ENCODE measurements around the gene MRPS7. TPM values are rescaled to one million over a fixed set of nuclear protein-coding genes. Genes with fewer than 3 reads are reported as not detected.

The MRPS7 gene
- polyA plus RNA-seq, 1 donor from 2014 or later = 63.3 TPM

DNA sequence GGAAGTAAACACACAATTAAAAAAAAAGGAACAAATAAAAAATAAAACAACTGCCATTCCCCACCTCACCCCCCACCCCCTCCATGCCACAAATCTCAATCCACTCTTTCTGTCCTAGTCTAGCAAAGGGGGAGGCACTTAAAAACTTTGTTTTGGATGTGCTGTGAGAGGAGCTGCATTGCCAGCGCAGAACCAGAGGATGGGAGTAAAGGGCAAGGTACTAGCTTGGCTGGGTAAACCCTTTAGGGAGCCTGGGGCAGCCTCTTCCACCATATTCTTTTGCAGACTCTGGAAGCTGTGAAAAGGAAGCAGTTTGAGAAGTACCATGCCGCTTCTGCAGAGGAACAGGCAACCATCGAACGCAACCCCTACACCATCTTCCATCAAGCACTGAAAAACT lies 1.4 kb downstream of the MRPS7 start:
- no peak for TF ChIP-seq MXI1 (conservative IDR thresholded peaks at IDR 0.05; ENCODE audit: poor library complexity, severe bottlenecking)
- TF ChIP-seq TAF1 (IDR thresholded peaks at IDR 0.05; ENCODE audit: low read depth) = no peak
- TF ChIP-seq POLR2AphosphoS5 (IDR thresholded peaks at IDR 0.05) = no peak
- TF ChIP-seq RAD21 (conservative IDR thresholded peaks at IDR 0.05) = no peak
- TF ChIP-seq SMC3 (conservative IDR thresholded peaks at IDR 0.05; ENCODE audit: poor library complexity) = no peak
- no peak for TF ChIP-seq CTCF (IDR thresholded peaks at IDR 0.05; ENCODE audit: poor library complexity, severe bottlenecking)
- no peak for TF ChIP-seq EZH2 (IDR thresholded peaks at IDR 0.05; ENCODE audit: borderline replicate concordance, insufficient read depth, low read length, poor library complexity, severe bottlenecking)
- no peak for TF ChIP-seq EP300 (conservative IDR thresholded peaks at IDR 0.05; ENCODE audit: poor library complexity, severe bottlenecking)
- TF ChIP-seq REST (IDR thresholded peaks at IDR 0.05; ENCODE audit: borderline replicate concordance) = no peak
- no peak overlapping the region for H3K27ac ChIP-seq (ENCODE audit: low read length)
- H3K27me3 ChIP-seq (ENCODE audit: insufficient read depth, low read depth, low read length) = no peaks in the 10 kb centered on the region
- H4K20me1 ChIP-seq (ENCODE audit: insufficient read depth) = no peaks in the 10 kb centered on the region
- H2AFZ ChIP-seq (ENCODE audit: low read depth, low read length) = no peak overlapping the region
- peak overlapping the region; percentile 100 for H3K4me3 ChIP-seq (ENCODE audit: low read length)
- H3K9me2 ChIP-seq (ENCODE audit: insufficient read depth, low read length) = no peaks in the 10 kb centered on the region
- no peaks in the 10 kb centered on the region for H3K36me3 ChIP-seq (ENCODE audit: insufficient read depth, low read length)
- peaks cover 31% of the 10 kb centered on the region for H3K79me2 ChIP-seq (replicated peaks; ENCODE audit: insufficient read depth, low read length)
- peak overlapping the region; percentile 79 for H3K4me2 ChIP-seq (ENCODE audit: low read length)
- peak overlapping the region; percentile 94 for H3K9ac ChIP-seq (ENCODE audit: low read length)
- H3K9me3 ChIP-seq (ENCODE audit: low read length) = no peaks in the 10 kb centered on the region
- H3F3A ChIP-seq (ENCODE audit: insufficient read depth, low read length, poor library complexity, severe bottlenecking) = no peaks in the 10 kb centered on the region

- H2AFZ ChIP-seq (ENCODE audit: low read depth, low read length) = no peak overlapping the region
- no peaks in the 10 kb centered on the region for H3K36me3 ChIP-seq (ENCODE audit: insufficient read depth, low read length)
- TF ChIP-seq POLR2AphosphoS5 (IDR thresholded peaks at IDR 0.05) = no peak
- no peak for TF ChIP-seq EZH2 (IDR thresholded peaks at IDR 0.05; ENCODE audit: borderline replicate concordance, insufficient read depth, low read length, poor library complexity, severe bottlenecking)
- TF ChIP-seq CTCF (IDR thresholded peaks at IDR 0.05; ENCODE audit: poor library complexity, severe bottlenecking) = no peak
- no peak for TF ChIP-seq REST (IDR thresholded peaks at IDR 0.05; ENCODE audit: borderline replicate concordance)
- TF ChIP-seq EP300 (conservative IDR thresholded peaks at IDR 0.05; ENCODE audit: poor library complexity, severe bottlenecking) = no peak
- no peak for TF ChIP-seq SMC3 (conservative IDR thresholded peaks at IDR 0.05; ENCODE audit: poor library complexity)
- no peak for TF ChIP-seq TAF1 (IDR thresholded peaks at IDR 0.05; ENCODE audit: low read depth)
- no peak for TF ChIP-seq MXI1 (conservative IDR thresholded peaks at IDR 0.05; ENCODE audit: poor library complexity, severe bottlenecking)
- TF ChIP-seq RAD21 (conservative IDR thresholded peaks at IDR 0.05) = no peak
- H3F3A ChIP-seq (ENCODE audit: insufficient read depth, low read length, poor library complexity, severe bottlenecking) = no peaks in the 10 kb centered on the region
- no peaks in the 10 kb centered on the region for H3K9me2 ChIP-seq (ENCODE audit: insufficient read depth, low read length)
- no peak overlapping the region for H3K4me2 ChIP-seq (ENCODE audit: low read length)
- H3K27ac ChIP-seq (ENCODE audit: low read length) = no peak overlapping the region
- peaks cover 14% of the 10 kb centered on the region for H3K79me2 ChIP-seq (replicated peaks; ENCODE audit: insufficient read depth, low read length)
- H3K9me3 ChIP-seq (ENCODE audit: low read length) = no peaks in the 10 kb centered on the region
- H3K9ac ChIP-seq (ENCODE audit: low read length) = no peak overlapping the region
- H3K27me3 ChIP-seq (ENCODE audit: insufficient read depth, low read depth, low read length) = no peaks in the 10 kb centered on the region
- no peak overlapping the region for H3K4me3 ChIP-seq (ENCODE audit: low read length)
- H4K20me1 ChIP-seq (ENCODE audit: insufficient read depth) = no peaks in the 10 kb centered on the region
Observed at GRCh38 chr17:75265614-75266315, 4.1 kb downstream of the MRPS7 start.
